CD4-positive, alpha-beta T cell treated with Interleukin-21 for 1 hour (primary cell): ENCODE measurements around the gene FMNL2.

Experiments used
- DNase-seq: peaks from one replicate; pipeline ENCODE4 v3.0.0-alpha.2; 2020

FMNL2 gene

GRCh38 chr2:152405206-152406118 is 70.5 kb downstream of the FMNL2 start:
- no peak for DNase-seq

GRCh38 chr2:152406119-152406835 is 71.3 kb downstream of the FMNL2 start:
- DNase-seq: no peak

GRCh38 chr2:152406836-152407161 is 71.8 kb downstream of the FMNL2 start:
- no peak for DNase-seq

GRCh38 chr2:152407204-152407721 is 72.3 kb downstream of the FMNL2 start:
- no peak for DNase-seq

DNA sequence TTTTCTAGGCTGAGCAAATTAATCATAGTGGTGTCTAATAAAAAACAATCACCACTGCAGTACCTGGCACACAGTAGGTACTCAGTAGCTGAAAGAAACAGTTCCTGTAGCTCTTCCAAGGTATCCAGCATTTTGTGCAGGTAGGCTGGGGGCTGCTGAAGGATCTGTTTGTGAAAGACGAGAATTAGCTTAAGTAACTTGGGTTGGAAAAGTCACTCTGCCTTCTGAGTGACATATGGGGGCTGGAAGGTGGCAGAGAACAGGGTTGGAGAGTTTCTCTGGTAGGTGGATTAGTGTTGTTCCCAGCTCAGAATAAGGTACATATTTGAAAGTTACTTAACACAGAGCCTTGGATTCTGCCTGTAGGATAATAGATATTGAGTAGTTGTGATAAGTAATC is 72.8 kb downstream of the FMNL2 start:
- DNase-seq: no peak

DNA sequence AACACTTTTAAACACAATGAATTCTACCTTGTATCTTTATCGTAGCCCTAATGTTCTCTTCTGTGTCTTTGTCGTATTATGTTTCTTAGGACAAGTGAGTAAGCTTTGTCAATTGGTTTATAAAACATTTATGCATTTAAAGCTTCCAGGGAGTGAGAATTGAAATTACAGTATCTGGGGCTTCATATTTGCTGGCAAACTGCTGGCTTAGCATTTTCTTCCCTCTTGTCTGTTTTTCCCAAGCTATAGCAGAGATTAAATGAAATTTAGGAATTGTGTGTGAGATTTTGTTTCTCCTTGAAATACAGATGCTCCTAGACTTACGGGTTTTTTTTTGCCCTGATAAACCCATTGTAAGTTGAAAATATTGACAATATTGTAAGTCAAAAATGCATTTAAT is 73.3 kb downstream of the FMNL2 start:
- DNase-seq: no peak

DNA sequence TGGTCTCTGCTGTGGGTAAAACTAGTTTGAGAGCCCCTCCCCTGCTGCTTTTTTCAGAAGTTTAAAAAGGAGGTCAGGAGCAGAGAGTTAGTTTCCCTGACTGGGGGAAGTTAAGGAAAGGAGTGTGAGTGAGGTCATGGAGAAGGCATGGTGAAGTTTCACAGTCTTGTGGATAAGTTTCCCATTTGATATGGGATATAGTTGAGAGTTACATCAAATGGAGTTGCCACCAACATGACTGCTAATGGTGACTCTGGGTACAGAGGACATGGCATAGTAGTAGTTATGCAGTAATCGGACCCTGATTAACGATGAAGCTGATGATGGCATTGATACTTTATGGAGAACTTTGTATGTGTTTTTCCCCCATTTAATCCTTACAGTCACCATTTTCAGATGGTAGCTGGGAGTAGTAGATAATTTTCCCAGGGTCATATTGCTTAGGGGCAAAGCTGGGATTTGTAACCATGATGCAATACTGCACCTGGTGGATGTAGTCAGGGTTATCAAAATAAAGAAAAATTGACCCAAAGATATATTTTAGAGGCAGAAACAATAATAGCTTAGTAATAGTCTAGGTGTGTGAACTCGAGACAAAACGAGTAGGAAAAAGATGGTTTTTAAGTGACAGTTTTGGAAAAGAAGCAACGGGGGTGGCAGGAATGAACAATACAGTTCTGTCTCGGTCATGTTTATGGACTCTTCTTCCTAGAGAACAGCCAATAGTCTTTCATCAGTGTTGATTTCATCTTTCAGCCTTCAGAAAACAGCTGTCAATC is 74.6 kb downstream of the FMNL2 start:
- no peak for DNase-seq

- DNase-seq: no peak
Measured at GRCh38 chr2:152410165-152410597, 75.2 kb downstream of the FMNL2 start.

- DNase-seq: no peak
Measured at GRCh38 chr2:152411154-152411553, 76.2 kb downstream of the FMNL2 start.

DNA sequence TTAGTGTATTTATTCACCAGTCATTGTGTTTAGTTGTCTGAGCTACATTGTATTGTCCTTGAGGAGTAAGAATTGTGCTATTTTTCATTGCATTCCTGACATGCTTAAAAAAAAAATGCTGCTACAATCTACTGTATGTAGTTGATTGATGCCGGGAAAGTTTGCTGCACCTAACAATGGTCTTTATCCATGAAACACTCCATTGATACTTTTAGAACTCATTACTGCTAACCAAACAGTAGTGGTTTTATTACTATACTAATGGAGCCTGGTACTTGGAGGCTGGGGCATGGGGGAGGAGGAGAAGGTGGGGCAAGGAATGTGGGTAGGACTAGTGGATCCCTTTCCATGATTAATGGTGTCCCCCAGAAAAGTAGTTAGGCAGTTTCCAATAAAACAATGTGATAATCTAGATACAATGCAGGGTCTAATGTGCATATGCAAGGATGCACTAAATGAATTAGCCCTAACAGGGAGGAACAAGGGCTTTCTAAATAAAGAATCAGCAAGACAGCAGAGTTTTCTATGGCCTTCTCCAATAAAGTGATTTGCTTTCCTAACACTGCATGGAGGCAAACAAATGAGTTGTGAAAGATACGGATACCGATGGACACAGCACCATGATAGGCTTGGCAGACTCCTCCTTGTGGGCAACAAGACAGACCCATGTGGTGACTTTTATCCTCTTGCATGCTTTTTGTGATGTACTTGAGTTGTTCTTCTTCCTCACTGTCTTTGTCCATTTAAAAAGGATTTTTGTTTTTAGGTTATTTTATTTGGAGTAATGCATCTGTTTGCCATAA is 78.5 kb downstream of the FMNL2 start:
- no peak for DNase-seq

- DNase-seq: no peak
Measured at GRCh38 chr2:152415231-152415642, 80.3 kb downstream of the FMNL2 start.

- DNase-seq: no peak
Measured at GRCh38 chr2:152415796-152416195, 80.8 kb downstream of the FMNL2 start.

- DNase-seq: no peak
Measured at GRCh38 chr2:152418688-152419087, 83.7 kb downstream of the FMNL2 start.

DNA sequence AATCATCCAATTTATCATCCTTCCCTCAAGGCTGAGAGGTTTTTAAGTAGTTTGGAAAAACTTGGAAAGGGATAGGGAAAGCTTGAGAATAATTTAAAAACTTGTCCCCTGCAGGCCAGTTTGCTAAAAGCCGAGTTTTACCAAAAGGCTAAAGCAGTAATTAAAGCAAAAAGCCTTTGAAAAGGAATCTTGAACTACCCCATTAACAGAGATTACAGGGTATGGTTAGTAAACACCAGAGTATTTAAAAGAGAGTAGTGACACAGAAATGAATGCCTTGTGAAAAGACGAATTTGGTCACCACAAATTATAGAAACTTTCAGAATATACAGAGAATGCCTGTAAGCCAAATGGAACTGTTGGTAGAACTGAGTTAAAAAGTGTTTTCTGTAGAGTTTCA is 85.0 kb downstream of the FMNL2 start:
- no peak for DNase-seq

DNA sequence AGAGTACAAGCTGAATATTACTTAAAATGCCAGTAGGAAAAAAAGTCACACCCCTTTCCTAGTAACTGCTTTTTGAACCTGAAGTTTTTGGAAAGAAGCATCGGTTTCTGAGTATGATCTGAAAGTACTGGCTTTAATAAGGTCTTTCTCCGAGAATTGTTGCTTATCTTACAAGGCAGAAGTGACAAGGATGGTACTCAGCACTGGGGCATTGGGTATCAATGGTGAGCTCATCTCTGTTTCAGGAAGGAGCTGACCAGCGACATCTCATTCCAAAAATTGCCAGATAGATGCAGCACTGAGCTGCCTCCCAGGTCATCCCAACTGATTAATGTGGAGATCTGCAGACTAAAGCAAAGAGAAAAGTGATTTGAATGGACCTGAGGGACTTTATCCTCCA is 85.4 kb downstream of the FMNL2 start:
- no peak for DNase-seq

- no peak for DNase-seq
Measured at GRCh38 chr2:152420936-152421335, 86.0 kb downstream of the FMNL2 start.

DNA sequence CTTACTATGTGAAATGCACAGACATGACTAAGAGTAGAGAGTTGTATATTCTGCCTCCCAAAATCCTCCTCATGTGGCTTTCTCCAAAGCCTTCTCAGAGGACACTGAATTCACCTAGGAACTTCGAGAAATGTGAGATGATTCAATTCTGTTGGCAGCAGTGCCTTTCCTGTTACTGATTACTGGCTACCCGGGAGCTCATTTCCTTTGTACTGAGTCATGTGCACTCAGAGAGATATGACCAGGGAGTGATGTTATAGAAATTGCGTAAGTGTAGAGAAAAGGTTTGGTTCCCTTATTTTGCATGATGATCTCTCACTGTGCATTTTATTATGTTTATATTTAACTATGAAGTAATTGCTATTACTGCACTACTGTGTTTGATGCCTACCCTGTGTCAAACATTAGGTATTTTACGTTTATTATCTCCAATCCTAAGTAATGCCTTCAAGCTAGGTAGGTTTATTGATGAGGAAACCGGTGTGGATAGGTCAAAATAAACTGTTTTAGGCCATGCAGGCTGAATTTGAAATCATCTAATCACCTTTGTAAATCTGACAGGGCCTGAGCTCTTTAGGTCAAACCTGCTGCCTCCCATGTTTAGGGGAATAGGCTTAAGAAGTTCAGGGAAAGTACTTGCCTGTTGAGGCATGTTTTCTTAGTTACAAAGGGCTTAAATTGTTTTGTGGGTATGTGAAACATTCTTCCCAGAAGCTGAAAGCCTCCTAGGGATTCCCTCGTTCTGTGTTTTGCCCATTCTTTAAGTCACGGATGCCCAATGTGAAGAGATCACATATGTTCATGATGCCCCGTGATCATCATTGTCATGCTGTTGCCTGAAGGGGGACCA is 86.8 kb downstream of the FMNL2 start:
- DNase-seq: peak; percentile 11

DNA sequence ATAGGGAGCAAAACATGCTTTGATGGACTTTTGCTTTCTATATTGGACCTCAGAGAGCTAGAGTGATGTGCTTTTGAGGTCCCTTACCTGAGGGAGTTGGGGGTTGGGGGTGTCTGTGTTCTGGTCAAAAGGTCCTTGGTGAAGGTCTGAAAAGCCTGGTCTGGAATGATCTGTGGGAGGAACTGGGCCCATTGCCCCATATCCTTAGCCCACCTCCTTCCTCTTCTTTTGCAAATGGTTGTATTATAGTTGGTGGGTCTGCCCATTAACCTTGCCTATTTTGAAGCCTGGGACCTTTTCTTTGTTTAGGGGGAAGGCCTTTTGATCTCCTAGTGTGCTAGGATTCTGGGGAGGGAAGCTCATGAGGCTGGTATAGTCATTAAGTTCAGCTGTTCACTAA is 88.7 kb downstream of the FMNL2 start:
- no peak for DNase-seq

- no peak for DNase-seq
Measured at GRCh38 chr2:152425765-152426727, 91.1 kb downstream of the FMNL2 start.

DNA sequence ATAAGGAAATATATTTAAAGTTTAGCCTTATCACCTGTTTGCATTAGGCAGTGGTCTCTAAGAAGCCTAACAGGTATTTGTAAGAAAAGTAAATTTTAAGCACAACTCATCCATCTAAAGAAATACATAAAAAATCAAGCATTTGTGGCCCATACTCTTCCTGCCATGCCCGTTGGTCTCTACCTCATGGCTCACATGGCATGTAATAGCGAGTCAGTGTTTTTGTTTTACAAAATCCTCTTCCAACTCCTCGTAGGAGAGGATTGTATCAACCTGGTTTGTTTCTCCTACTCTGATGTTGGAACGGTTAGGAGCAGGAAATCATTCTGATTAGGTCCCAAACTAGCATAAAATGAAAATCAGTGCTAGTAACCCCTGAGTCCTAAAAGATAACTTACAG is 91.8 kb downstream of the FMNL2 start:
- DNase-seq: no peak
